ENCODE results near the gene C11orf68.
A peak's percentile ranks its signal among the peaks of the same experiment; 100 is the strongest.

The C11orf68 gene

GRCh38 chr11:65899356-65900124, 19.3 kb downstream of the C11orf68 start:
- TF ChIP-seq CTCF (IDR thresholded peaks at IDR 0.05; ENCODE audit: low read depth, low read length, missing control alignments): no peak
- Histone ChIP-seq H3K27ac (peak overlapping the region; percentile 90), H3K36me3 (replicated peaks) (peaks cover 28% of the 10 kb centered on the region), H3K27me3 (replicated peaks) (no peaks in the 10 kb centered on the region), H3K4me3 (ENCODE audit: low read depth, low read length) (peak overlapping the region; percentile 95)
- in situ Hi-C loops (cut with HindIII; ENCODE audit: low pct_ligation_motif_present, low sequenced_read_pairs): no loop called here
- DNase-seq: peak; percentile 71

DNA sequence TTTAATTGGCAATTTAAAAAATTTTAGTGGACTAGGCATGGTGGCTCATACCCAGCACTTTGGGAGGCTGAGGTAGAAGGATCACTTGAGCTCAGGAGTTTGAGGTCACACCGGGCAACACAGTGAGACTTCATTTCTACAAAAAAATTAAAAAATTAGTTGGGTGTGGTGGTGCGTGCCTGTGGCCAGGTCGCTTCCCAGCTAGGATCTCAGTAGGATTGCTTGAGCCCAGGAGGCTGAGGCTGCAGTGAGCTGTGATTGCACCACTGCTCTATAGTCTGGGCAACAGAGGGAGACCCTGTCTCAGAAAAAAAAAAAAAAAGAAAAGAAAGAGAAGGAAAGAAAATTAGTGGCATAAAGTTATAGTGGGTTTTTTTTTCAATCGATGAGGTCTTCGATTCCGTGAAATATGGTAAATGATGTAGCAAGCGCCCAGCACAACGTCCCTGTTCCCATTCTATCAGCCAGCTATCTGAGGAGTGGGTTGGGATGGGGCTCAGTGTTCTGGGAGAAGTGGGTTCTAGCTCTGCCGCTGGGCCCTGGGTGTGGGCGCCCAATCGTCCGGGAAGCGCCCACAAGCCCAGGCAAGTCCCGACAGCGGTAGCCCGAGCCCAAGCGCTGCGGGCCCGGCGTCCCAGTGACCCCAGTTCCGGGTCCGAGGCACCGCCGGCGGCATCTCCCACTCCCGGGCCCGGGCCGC, 20.1 kb downstream of the C11orf68 start:
- H3K4me3 ChIP-seq (ENCODE audit: low read depth, low read length): peak overlapping the region; percentile 95

DNA sequence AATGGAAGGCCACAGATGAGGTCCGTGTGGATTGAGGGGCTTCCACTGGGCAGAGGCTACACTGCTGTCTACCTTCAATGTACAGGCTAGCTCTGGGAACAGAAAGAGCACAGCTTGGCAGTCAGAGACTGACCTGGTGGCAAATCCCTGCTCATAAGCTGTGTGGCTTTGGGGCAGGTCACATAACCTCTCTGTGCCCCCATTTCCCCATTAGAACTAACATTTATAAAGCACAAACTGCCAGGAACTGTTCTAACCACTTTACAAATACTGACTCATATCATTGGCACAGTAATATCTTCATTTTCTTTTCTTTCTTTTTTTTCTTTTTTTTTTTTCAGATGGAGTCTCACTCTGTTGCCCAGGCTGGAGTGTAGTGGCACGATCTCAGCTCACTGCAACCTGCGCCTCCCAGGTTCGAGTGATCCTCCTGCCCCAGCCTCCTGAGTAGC, 21.8 kb downstream of the C11orf68 start:
- H3K27ac ChIP-seq: peak overlapping the region; percentile 42
- no peak for TF ChIP-seq CTCF (IDR thresholded peaks at IDR 0.05; ENCODE audit: low read depth, low read length, missing control alignments)
- H3K4me3 ChIP-seq (ENCODE audit: low read depth, low read length): peak overlapping the region; percentile 95
- DNase-seq: no peak
- H3K27me3 ChIP-seq (replicated peaks): no peaks in the 10 kb centered on the region
- in situ Hi-C loops (cut with HindIII; ENCODE audit: low pct_ligation_motif_present, low sequenced_read_pairs): no loop called here
- peaks cover 51% of the 10 kb centered on the region for H3K36me3 ChIP-seq (replicated peaks)

More for the DNA sequence above, 20.1 kb downstream of the C11orf68 start:
- TF ChIP-seq CTCF (IDR thresholded peaks at IDR 0.05; ENCODE audit: low read depth, low read length, missing control alignments): no peak
- in situ Hi-C loops (cut with HindIII; ENCODE audit: low pct_ligation_motif_present, low sequenced_read_pairs): no loop called here
- no peak for DNase-seq
- Histone ChIP-seq H3K36me3 (replicated peaks) (peaks cover 36% of the 10 kb centered on the region), H3K27me3 (replicated peaks) (no peaks in the 10 kb centered on the region), H3K27ac (peak overlapping the region; percentile 90)

DNA sequence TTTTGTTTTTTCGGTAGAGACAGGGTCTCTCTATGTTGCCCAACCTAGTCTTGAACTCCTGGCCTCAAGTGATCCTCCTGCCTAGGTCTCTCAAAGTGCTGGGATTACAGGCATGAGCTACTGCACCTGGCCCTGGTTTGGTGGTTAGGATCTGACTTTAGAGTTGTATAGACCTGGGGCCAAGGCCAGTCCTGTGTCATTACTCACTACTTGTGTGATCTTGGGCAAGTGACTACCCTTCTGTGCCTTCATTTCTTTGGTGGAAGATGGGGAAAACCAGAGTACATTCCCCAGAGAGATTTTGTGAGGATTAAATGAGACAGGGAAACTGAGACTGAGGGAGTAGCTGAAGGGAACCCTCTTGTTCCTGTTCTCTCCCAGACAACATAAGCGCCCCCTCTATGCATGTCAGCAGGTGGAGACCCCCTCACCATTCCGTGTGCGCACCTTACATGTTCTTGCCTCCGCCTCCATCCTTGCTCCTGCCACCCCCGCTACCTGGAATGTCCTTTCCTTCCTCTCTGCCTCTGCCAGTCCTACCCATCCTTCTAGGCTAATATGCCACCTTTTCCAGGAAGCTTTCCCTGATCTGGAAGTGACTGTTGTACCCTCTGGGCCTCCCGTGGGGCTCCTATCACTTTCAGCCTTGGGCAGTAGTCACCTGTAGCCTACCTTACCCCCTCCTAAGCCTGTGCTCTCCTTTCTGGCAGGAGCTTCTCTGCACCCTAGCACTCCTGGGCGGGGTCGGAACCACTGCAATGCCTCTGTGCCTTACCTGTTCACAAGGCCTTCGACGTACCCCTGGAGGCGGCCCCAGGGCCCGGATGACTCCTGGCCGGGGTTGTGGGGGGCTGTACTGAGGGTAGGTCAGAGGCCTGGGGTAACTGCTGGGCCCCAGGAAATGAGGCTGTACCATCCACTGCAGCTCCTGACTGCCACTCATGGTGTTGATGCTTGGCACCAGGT, 22.5 kb downstream of the C11orf68 start:
- H3K27ac ChIP-seq: peak overlapping the region; percentile 42
- in situ Hi-C loops (cut with HindIII; ENCODE audit: low pct_ligation_motif_present, low sequenced_read_pairs): no loop called here
- DNase-seq: no peak
- no peak for TF ChIP-seq CTCF (IDR thresholded peaks at IDR 0.05; ENCODE audit: low read depth, low read length, missing control alignments)
- H3K36me3 ChIP-seq (replicated peaks): peaks cover 58% of the 10 kb centered on the region
- no peaks in the 10 kb centered on the region for H3K27me3 ChIP-seq (replicated peaks)
- peak overlapping the region; percentile 29 for H3K4me3 ChIP-seq (ENCODE audit: low read depth, low read length)

DNA sequence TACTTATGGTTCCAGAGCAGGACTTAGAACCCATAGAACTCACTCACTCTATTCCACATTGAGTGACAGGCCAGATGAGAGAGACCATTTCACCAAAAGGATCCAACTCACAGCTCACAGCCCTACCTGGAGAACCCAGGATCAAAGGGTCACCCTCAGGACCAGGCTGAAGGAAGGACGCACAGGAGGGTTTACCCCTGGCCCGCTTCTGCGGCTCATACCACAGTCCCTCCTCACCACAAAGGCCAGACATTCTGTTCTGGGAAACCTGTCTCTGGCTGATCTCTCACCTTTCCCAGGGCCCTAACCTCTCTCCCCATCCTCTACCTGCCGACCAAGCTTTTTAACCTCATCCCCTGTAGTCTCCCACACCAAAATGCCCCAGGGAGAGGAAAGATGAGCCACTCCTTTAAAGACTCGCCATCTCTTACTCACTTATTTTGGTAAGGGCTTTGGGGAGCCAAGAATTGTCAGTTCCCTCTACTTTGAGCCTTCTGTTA, 23.3 kb downstream of the C11orf68 start:
- H3K27me3 ChIP-seq (replicated peaks): no peaks in the 10 kb centered on the region
- no peak for DNase-seq
- no peak for TF ChIP-seq CTCF (IDR thresholded peaks at IDR 0.05; ENCODE audit: low read depth, low read length, missing control alignments)
- in situ Hi-C loops (cut with HindIII; ENCODE audit: low pct_ligation_motif_present, low sequenced_read_pairs): no loop called here
- H3K27ac ChIP-seq: no peak overlapping the region
- H3K36me3 ChIP-seq (replicated peaks): peaks cover 61% of the 10 kb centered on the region
- H3K4me3 ChIP-seq (ENCODE audit: low read depth, low read length): no peak overlapping the region
